Stomach (tissue), 4 donors: ENCODE results near the gene AJUBA.

Source experiments
- POLR2A ChIP-seq, 4 donors: fragments of 450-650 bp; IDR thresholded peaks; one replicate each; pipeline ENCODE4 v1.6.1; 2016; ENCODE audit warnings: antibody characterized with exemption in 4 of 4, control low read depth in 2 of 4, mild to moderate bottlenecking in 1 of 4, moderate library complexity in 1 of 4
- POLR2AphosphoS5 ChIP-seq, 3 donors: sonication (generic); formaldehyde crosslinking; IDR thresholded peaks; one replicate each; pipeline ENCODE4 v1.6.1; 2016; ENCODE audit warnings: antibody characterized with exemption in 3 of 3
- TF ChIP-seq, protein P1 (sequence below), 7 experiments: fragments of 450-650 bp in 4 of 7; fragments of 200-600 bp in 3 of 7; sonication (generic) in 3 of 7; IDR thresholded peaks; one replicate each; pipeline ENCODE4 v1.5.1; 2016 to 2019; ENCODE audit warnings: antibody characterized with exemption in 7 of 7, control low read depth in 2 of 7, mild to moderate bottlenecking in 1 of 7

- TF ChIP-seq, protein P1, sequence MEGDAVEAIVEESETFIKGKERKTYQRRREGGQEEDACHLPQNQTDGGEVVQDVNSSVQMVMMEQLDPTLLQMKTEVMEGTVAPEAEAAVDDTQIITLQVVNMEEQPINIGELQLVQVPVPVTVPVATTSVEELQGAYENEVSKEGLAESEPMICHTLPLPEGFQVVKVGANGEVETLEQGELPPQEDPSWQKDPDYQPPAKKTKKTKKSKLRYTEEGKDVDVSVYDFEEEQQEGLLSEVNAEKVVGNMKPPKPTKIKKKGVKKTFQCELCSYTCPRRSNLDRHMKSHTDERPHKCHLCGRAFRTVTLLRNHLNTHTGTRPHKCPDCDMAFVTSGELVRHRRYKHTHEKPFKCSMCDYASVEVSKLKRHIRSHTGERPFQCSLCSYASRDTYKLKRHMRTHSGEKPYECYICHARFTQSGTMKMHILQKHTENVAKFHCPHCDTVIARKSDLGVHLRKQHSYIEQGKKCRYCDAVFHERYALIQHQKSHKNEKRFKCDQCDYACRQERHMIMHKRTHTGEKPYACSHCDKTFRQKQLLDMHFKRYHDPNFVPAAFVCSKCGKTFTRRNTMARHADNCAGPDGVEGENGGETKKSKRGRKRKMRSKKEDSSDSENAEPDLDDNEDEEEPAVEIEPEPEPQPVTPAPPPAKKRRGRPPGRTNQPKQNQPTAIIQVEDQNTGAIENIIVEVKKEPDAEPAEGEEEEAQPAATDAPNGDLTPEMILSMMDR (IDR thresholded peaks at IDR 0.05) = no peak
- TF ChIP-seq POLR2AphosphoS5 (IDR thresholded peaks at IDR 0.05) = no peak
- TF ChIP-seq POLR2A (IDR thresholded peaks at IDR 0.05) = no peak
Observed at GRCh38 chr14:22991852-22992251, 9.5 kb upstream of the AJUBA start.
